Left ventricle myocardium superior (tissue), 1 donor: ENCODE results near the gene VAV2. TPM values are rescaled to one million over a fixed set of nuclear protein-coding genes. Genes with fewer than 3 reads are reported as not detected.
"Not testable (repeated sequence)": the region's sequence is repeated elsewhere in the genome, so short reads cannot be mapped to it uniquely, and the experiment has no call there.

Source experiments
- ATAC-seq: fragments of 200-7000 bp; cut with Tn5 transposase; one replicate; pipeline ENCODE4 v1.9.1; 2020; ENCODE audit warnings: mild to moderate bottlenecking, moderate library complexity
- DNase-seq: peaks from one replicate; pipeline ENCODE4 v3.0.0-alpha.2; 2020
- intact Hi-C: fragments of 100-400 bp; cut with micrococcal nuclease; formaldehyde crosslinking; loops from one replicate; pipeline ENCODE4 v1.11.0; 2022
- total RNA-seq: library from RNA; stranded (reverse); fragmentation: NEBNext Ultra II Directional; extraction: Animal tissue kit (Norgen Biotek cat#: 25700); gene quantifications from one replicate; pipeline ENCODE4 v1.2.1, GENCODE V29; 2021
- donor health status: DM: no; HTN: yes; CAD: no; lungs with severe emphysema.

The VAV2 gene
- total RNA-seq, 1 donor from 2014 or later = 6.1 TPM

- no peak for ATAC-seq
- intact Hi-C loops = no loop called here
- no peak for DNase-seq
Measured at GRCh38 chr9:133914442-133915342, 77.4 kb downstream of the VAV2 start.

- DNase-seq = no peak
- no peak for ATAC-seq
- intact Hi-C loops = no loop called here
Measured at GRCh38 chr9:133913571-133914369, 78.4 kb downstream of the VAV2 start.

GRCh38 chr9:133910855-133911514 is 81.1 kb downstream of the VAV2 start:
- ATAC-seq = no peak
- intact Hi-C loops = no loop called here
- no peak for DNase-seq

- intact Hi-C loops = no loop called here
- DNase-seq (no peak), ATAC-seq (no peak)
Measured at GRCh38 chr9:133906932-133907910, 84.9 kb downstream of the VAV2 start.

GRCh38 chr9:133906218-133906617 is 85.9 kb downstream of the VAV2 start:
- intact Hi-C loops = no loop called here
- DNase-seq = no peak
- ATAC-seq = no peak

- DNase-seq = no peak
- intact Hi-C loops = no loop called here
- no peak for ATAC-seq
Measured at GRCh38 chr9:133905493-133905892, 86.6 kb downstream of the VAV2 start.

GRCh38 chr9:133904346-133905090 is 87.6 kb downstream of the VAV2 start:
- intact Hi-C loops = no loop called here
- ATAC-seq (no peak), DNase-seq (no peak)

GRCh38 chr9:133901184-133901835 is 90.8 kb downstream of the VAV2 start:
- intact Hi-C loops = no loop called here
- DNase-seq (no peak), ATAC-seq (no peak)

GRCh38 chr9:133897675-133898074 is 94.4 kb downstream of the VAV2 start:
- intact Hi-C loops = no loop called here
- DNase-seq = no peak
- ATAC-seq = no peak

- ATAC-seq, intact Hi-C loops, DNase-seq: not testable (repeated sequence)
Measured at GRCh38 chr9:133896007-133896406, 96.1 kb downstream of the VAV2 start.

- intact Hi-C loops = no loop called here
- DNase-seq (no peak), ATAC-seq (no peak)
Measured at GRCh38 chr9:133895335-133895734, 96.8 kb downstream of the VAV2 start.

- DNase-seq = no peak
- no peak for ATAC-seq
- intact Hi-C loops = no loop called here
Measured at GRCh38 chr9:133894377-133895321, 97.5 kb downstream of the VAV2 start.

GRCh38 chr9:133893191-133893994 is 98.7 kb downstream of the VAV2 start:
- intact Hi-C loops = no loop called here
- no peak for ATAC-seq

GRCh38 chr9:133892193-133892920 is 99.8 kb downstream of the VAV2 start:
- intact Hi-C loops = no loop called here
- ATAC-seq = no peak

More at GRCh38 chr9:133893191-133893994, 98.7 kb downstream of the VAV2 start:
- no peak for DNase-seq

GRCh38 chr9:133891741-133892140 is 100.4 kb downstream of the VAV2 start:
- no peak for DNase-seq
- no peak for ATAC-seq
- intact Hi-C loops = no loop called here

More at GRCh38 chr9:133892193-133892920, 99.8 kb downstream of the VAV2 start:
- DNase-seq = no peak
